Measurements from ENCODE around the gene BRSK1. TPM values are rescaled to one million over a fixed set of nuclear protein-coding genes. Genes with fewer than 3 reads are reported as not detected.

The BRSK1 gene
- total and polyA plus RNA-seq, 2 of the 13 experiments (the other 11 are each of a cell fraction or from before 2014, with no cell fraction given), result 0.18 to 1.2 TPM

DNA sequence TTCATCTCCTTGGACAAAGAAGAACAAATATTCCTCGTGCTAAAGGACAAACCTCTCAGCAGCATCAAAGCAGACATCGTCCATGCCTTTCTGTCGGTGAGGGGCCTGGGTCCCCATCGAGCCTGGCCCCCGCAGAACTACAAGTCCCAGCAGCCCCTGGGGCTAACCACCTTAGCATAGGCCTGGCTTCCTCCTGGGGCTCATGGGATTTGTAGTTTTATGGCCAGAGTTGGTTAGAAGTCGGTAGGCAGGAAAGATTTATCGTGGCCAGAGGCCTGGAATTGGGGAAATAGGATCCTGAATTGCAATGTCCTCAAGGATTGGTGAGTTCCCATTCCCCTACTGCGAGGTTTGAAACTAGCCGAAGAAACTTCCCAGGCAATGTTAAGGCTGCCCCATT is 21.7 kb downstream of the BRSK1 start (continued):
- no peak for TF ChIP-seq RBM22 (optimal IDR thresholded peaks at IDR 0.05; ENCODE audit: low read length)
- TF ChIP-seq IRX3 (CRISPR knock-in tag; IDR thresholded peaks at IDR 0.05; ENCODE audit: borderline replicate concordance, low read depth), result no peak
- no peak for TF ChIP-seq SIN3A (IDR thresholded peaks at IDR 0.05; ENCODE audit: borderline replicate concordance, low read depth, low read length)
- TF ChIP-seq ZFY (CRISPR knock-in tag; IDR thresholded peaks at IDR 0.05), result peak; percentile 56
- peak; percentile 38; the same call in 1 of the 2 replicates for TF ChIP-seq NR2C2 (CRISPR knock-in tag; IDR thresholded peaks at IDR 0.05; ENCODE audit: borderline replicate concordance)
- no peak for TF ChIP-seq ZBTB38 (CRISPR knock-in tag; IDR thresholded peaks at IDR 0.05)
- no peak for TF ChIP-seq MAFK (conservative IDR thresholded peaks at IDR 0.05 in 1 of 2, IDR thresholded peaks at IDR 0.05 in 1 of 2; ENCODE audit: low read length in 2 of 2)
- no peak for TF ChIP-seq RAD21 (CRISPR knock-in tag; IDR thresholded peaks at IDR 0.05)
- peak; percentile 94 for TF ChIP-seq SUZ12 (IDR thresholded peaks at IDR 0.05; ENCODE audit: low read depth, low read length)
- no peak for TF ChIP-seq ZNF207 (IDR thresholded peaks at IDR 0.05; ENCODE audit: borderline replicate concordance)
- no peak for TF ChIP-seq JUN (CRISPR knock-in tag; IDR thresholded peaks at IDR 0.05)
- no peak for TF ChIP-seq BRD4 (CRISPR knock-in tag; IDR thresholded peaks at IDR 0.05)
- peak; percentile 89 for TF ChIP-seq CREM (IDR thresholded peaks at IDR 0.05)
- no peak for TF ChIP-seq CREM (CRISPR knock-in tag; IDR thresholded peaks at IDR 0.05)
- no peak for TF ChIP-seq PHF8 (CRISPR knock-in tag; IDR thresholded peaks at IDR 0.05)
- TF ChIP-seq NR2F2 (IDR thresholded peaks at IDR 0.05; ENCODE audit: borderline replicate concordance, low read depth), result no peak
- TF ChIP-seq TP53 (CRISPR knock-in tag; conservative IDR thresholded peaks at IDR 0.05), result no peak
- no peak for TF ChIP-seq ZNF441 (CRISPR knock-in tag; IDR thresholded peaks at IDR 0.05; ENCODE audit: borderline replicate concordance)
- no peak for TF ChIP-seq ZNF451 (CRISPR knock-in tag; IDR thresholded peaks at IDR 0.05)
- TF ChIP-seq TCF12 (IDR thresholded peaks at IDR 0.05), result no peak
- TF ChIP-seq TCF12 (CRISPR knock-in tag; IDR thresholded peaks at IDR 0.05), result no peak
- no peak for TF ChIP-seq ZNF572 (CRISPR knock-in tag; IDR thresholded peaks at IDR 0.05)
- no peak for TF ChIP-seq ZNF883 (CRISPR knock-in tag; IDR thresholded peaks at IDR 0.05; ENCODE audit: not compliant biosample characterization)
- peak; percentile 87 for TF ChIP-seq GABPB1 (CRISPR knock-in tag; IDR thresholded peaks at IDR 0.05)
- no peak for TF ChIP-seq RELA (CRISPR knock-in tag; IDR thresholded peaks at IDR 0.05)
- no peak for TF ChIP-seq ATM (IDR thresholded peaks at IDR 0.05; ENCODE audit: borderline replicate concordance)
- TF ChIP-seq, protein P1, sequence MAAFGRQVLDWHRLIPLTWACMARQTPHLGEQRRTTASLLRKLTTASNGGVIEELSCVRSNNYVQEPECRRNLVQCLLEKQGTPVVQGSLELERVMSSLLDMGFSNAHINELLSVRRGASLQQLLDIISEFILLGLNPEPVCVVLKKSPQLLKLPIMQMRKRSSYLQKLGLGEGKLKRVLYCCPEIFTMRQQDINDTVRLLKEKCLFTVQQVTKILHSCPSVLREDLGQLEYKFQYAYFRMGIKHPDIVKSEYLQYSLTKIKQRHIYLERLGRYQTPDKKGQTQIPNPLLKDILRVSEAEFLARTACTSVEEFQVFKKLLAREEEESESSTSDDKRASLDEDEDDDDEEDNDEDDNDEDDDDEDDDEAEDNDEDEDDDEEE (CRISPR knock-in tag; IDR thresholded peaks at IDR 0.05), result no peak
- TF ChIP-seq ZFYVE20 (CRISPR knock-in tag; IDR thresholded peaks at IDR 0.05; ENCODE audit: borderline replicate concordance, low read depth), result no peak
- TF ChIP-seq, protein P2, sequence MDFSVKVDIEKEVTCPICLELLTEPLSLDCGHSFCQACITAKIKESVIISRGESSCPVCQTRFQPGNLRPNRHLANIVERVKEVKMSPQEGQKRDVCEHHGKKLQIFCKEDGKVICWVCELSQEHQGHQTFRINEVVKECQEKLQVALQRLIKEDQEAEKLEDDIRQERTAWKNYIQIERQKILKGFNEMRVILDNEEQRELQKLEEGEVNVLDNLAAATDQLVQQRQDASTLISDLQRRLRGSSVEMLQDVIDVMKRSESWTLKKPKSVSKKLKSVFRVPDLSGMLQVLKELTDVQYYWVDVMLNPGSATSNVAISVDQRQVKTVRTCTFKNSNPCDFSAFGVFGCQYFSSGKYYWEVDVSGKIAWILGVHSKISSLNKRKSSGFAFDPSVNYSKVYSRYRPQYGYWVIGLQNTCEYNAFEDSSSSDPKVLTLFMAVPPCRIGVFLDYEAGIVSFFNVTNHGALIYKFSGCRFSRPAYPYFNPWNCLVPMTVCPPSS (IDR thresholded peaks at IDR 0.05), result no peak
- no peak for TF ChIP-seq SMC3 (IDR thresholded peaks at IDR 0.05; ENCODE audit: low read length)
- TF ChIP-seq, protein P3, sequence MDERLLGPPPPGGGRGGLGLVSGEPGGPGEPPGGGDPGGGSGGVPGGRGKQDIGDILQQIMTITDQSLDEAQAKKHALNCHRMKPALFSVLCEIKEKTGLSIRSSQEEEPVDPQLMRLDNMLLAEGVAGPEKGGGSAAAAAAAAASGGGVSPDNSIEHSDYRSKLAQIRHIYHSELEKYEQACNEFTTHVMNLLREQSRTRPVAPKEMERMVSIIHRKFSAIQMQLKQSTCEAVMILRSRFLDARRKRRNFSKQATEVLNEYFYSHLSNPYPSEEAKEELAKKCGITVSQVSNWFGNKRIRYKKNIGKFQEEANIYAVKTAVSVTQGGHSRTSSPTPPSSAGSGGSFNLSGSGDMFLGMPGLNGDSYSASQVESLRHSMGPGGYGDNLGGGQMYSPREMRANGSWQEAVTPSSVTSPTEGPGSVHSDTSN (CRISPR knock-in tag; IDR thresholded peaks at IDR 0.05), result no peak
- no peak for TF ChIP-seq GZF1 (CRISPR knock-in tag; IDR thresholded peaks at IDR 0.05)
- TF ChIP-seq ZNF367 (CRISPR knock-in tag; IDR thresholded peaks at IDR 0.05; ENCODE audit: borderline replicate concordance), result no peak
- TF ChIP-seq ZSCAN25 (CRISPR knock-in tag; IDR thresholded peaks at IDR 0.05), result no peak
